Neuron (in vitro differentiated cells): ENCODE results near the gene SUGP1.

ENCODE experiments used
- H2AFZ ChIP-seq: one replicate; pipeline ENCODE4 v1.6.1; 2013; ENCODE audit warnings: low read depth, mild to moderate bottlenecking, inconsistent platforms, low read length, moderate library complexity
- H3K27me3 ChIP-seq: one replicate; pipeline ENCODE4 v1.6.1; 2013; ENCODE audit warnings: low read length; ENCODE audit not compliant: insufficient read depth
- H3K36me3 ChIP-seq: one replicate; pipeline ENCODE4 v1.6.1; 2013; ENCODE audit warnings: low read length; ENCODE audit not compliant: insufficient read depth
- H3K4me1 ChIP-seq: one replicate; pipeline ENCODE4 v1.6.1; 2013; ENCODE audit warnings: low read length; ENCODE audit not compliant: insufficient read depth
- H3K4me3 ChIP-seq: 2 replicates; pipeline ENCODE4 v1.5.1; 2013; ENCODE audit warnings: mild to moderate bottlenecking, low read length, moderate library complexity
- H3K9me3 ChIP-seq: one replicate; pipeline ENCODE4 v1.6.1; 2013; ENCODE audit warnings: low read length

SUGP1 gene

DNA sequence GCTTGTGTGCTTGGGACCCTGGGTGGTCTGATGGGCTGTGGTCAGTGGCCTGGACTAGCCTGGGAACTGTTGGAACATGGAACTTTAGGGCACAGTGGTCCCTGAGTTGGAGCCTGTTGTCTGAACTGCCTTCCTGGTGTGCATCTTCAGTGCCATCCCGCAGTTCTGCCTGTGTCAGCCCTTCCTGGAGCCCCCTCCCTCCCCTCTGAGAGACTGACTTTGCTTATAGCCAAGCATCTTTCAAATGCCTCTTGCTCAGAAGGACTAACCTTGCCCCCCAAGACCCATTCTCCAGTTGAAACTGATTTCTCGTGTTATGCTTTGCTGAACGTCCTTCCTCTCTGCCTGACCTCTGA, 14.7 kb upstream of the SUGP1 start:
- Histone ChIP-seq H3K27me3 (no peaks in the 10 kb centered on the region), H3K9me3 (no peaks in the 10 kb centered on the region), H3K4me3 (no peak overlapping the region), H3K36me3 (peaks cover 76% of the 10 kb centered on the region), H2AFZ (no peak overlapping the region), H3K4me1 (no peaks in the 10 kb centered on the region)

DNA sequence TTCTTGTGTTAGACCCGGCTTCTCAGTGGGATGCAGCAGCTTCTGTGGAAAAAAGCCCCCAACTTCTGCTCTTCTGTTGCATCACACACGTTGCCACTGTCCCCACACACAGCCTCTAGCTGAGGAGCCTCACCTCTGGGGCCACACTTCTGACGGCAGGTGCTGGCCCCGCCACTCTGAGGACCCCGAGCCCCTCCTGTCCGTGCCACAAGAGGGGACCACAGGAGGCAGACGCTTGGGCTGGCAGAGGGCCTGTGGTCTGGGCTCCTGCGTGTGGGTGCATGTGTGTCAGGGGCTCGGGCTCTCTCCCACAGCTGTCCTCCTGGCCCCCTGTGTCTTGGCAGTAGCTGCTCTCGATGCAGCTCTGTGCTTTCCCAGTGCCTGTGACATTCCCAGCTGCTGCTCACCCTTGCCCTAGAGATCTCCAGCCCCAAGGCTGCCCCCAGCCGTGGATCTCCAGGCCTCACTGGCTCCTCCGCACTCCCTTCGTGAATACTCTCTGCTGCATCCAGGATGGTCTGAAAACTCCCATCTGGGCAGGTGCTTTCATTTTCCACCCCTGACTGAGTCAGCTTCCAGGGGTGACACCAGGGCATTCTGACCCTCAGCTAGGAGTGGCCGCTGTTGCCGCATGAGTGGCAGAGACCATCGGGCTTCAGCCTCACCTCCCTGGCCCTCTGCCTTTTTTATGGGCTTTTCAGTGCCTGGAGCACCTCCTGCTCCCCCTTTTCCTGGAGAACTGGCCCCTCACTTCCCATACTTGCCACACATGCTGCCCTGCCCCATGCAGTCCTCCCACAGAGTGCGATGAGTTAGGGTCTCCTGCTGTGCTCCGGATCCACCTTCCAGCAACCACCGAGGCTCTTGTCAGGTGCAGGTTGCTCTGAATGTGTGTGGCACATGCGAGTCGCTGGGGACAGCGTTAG, 14.0 kb upstream of the SUGP1 start:
- Histone ChIP-seq H3K4me1 (no peaks in the 10 kb centered on the region), H3K36me3 (peaks cover 79% of the 10 kb centered on the region), H3K9me3 (no peaks in the 10 kb centered on the region), H3K27me3 (no peaks in the 10 kb centered on the region), H3K4me3 (no peak overlapping the region), H2AFZ (no peak overlapping the region)

DNA sequence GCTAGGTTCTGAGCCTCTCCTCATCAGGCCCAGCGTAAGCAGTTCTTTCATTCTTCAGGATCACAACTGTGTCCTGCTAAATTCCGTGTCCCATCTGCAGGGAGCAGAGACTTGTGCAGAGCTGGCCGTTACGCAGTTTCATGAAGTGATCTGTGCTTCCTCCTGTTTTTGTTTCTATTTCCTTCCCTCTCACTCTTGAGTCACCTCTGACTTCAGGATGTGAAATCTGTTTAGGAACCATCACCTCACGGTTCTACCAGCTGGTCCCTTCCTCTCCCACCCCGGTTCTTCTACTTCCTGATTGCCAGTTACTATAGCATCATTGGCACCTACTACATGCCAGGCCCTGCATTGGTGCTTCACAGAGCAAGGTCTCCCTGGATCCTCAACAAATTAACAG, 8.8 kb upstream of the SUGP1 start:
- Histone ChIP-seq H3K4me1 (no peaks in the 10 kb centered on the region), H3K4me3 (no peak overlapping the region), H3K36me3 (peaks cover 72% of the 10 kb centered on the region), H2AFZ (no peak overlapping the region), H3K9me3 (no peaks in the 10 kb centered on the region), H3K27me3 (no peaks in the 10 kb centered on the region)

DNA sequence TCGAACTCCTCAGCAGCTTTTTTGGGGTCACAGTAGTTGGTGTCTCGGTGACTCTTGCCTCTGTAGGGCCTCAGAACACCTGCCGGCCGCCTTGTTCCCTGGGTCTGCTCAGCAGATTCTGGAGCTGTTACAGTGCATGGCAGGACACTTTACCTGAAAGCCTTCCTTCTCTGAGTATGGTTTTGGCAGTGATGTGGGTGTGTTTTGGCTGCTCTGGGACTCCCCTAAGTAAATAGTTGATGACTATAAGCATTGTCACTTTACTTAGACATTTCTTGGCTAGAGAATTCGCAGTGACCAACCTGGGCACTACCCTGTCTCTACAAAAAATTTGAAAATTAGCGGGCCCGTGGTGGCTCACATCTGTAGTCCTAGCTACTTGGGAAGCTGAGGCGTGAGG, 7.4 kb upstream of the SUGP1 start:
- Histone ChIP-seq H3K4me1 (no peaks in the 10 kb centered on the region), H3K4me3 (no peak overlapping the region), H3K36me3 (peaks cover 69% of the 10 kb centered on the region), H3K27me3 (no peaks in the 10 kb centered on the region), H3K9me3 (no peaks in the 10 kb centered on the region), H2AFZ (no peak overlapping the region)

DNA sequence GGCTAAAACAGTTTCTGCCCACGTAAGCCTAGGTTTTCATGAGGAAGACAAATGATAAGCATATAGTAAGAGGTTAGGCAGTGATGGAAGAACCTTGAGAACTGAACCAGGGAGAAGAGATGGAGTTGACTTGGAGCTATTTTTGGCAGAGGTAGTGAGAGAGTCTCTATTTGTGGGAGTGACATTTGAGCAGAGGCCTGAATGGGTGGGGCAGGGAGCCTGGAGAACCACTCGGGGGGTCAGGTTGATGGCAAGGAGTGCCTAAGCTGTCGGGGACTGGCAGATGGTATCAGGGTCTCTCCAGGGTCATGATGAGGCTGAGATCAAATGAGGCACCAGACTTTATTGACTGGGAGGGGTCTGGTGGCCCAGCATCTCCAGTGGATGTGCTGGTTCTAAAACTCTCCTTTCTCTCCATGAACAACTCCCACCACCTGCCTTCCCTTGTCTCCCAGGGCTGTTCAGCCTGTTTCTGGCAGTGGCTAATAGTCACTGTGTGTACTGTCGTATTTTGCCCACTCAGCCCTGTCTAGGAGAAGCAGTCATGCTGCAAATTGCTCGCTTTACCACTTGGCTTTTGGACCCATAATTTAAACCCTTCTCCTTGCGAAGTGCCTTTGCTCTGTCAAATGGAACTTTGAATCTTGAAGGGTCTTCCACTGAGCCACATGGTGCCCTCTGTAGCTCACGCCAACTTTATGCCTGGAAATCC, 3.9 kb upstream of the SUGP1 start:
- no peak overlapping the region for H2AFZ ChIP-seq
- H3K4me3 ChIP-seq = no peak overlapping the region
- H3K9me3 ChIP-seq = no peaks in the 10 kb centered on the region
- no peaks in the 10 kb centered on the region for H3K27me3 ChIP-seq
- H3K36me3 ChIP-seq = peaks cover 48% of the 10 kb centered on the region
- H3K4me1 ChIP-seq = peaks cover 11% of the 10 kb centered on the region

DNA sequence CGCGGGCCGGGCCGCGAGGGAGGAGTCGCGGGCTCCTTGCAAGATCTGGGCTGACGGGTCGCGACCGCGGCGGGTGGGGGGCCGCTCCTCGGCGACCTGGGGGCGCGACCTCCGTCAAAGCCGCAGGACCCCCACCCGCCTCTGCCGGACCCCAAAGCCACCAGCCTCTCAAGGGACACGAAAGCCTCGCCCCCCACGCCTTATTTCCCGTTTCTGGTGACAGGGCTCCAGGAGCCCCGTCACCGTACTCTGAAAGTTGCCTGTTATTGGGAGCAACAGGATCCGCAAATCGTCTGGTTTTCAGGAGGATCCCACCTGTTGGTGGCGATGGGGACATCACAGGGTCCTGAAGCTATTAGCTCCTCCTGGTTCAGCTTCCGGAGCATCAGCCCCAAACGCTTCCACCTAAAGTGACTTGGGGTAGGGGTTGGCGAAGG, 850 bp upstream of the SUGP1 start:
- Histone ChIP-seq H3K27me3 (no peaks in the 10 kb centered on the region), H3K36me3 (peaks cover 37% of the 10 kb centered on the region), H2AFZ (peak overlapping the region; percentile 59), H3K4me3 (peak overlapping the region; percentile 66), H3K4me1 (peaks cover 14% of the 10 kb centered on the region), H3K9me3 (no peaks in the 10 kb centered on the region)

DNA sequence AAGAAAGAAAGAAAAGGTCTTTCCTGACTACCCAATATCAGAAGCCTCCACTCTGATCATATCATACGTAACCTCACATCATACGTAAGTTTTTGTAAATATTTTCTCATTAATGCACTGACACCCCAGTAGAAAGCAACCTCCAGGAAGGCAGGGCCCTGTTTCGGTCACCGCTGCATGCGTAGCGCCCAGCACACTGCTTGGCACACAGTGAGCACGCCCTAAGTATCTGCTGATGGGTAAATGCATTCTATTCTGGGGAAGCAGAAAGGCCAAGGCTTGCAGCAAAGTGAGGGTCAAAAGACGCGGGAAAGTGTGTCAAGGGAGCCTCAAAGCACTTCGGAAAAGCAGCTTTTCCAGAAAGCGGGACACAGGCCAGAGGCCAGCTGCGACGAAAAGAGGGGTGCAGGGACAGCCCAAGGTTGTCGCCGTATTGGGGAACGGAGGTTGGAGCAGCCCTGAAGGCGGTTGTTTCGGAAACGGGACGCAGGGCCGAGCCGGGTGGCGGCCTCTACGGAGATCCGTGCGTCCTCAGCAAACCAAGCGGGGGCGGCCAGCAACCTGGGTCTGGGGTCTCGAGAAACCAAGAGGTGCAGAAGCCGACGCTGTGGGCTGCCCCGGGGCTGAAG, 463 bp downstream of the SUGP1 start:
- peak overlapping the region; percentile 66 for H3K4me3 ChIP-seq
- peak overlapping the region; percentile 59 for H2AFZ ChIP-seq
- no peaks in the 10 kb centered on the region for H3K27me3 ChIP-seq
- peaks cover 14% of the 10 kb centered on the region for H3K4me1 ChIP-seq
- no peaks in the 10 kb centered on the region for H3K9me3 ChIP-seq
- peaks cover 37% of the 10 kb centered on the region for H3K36me3 ChIP-seq

DNA sequence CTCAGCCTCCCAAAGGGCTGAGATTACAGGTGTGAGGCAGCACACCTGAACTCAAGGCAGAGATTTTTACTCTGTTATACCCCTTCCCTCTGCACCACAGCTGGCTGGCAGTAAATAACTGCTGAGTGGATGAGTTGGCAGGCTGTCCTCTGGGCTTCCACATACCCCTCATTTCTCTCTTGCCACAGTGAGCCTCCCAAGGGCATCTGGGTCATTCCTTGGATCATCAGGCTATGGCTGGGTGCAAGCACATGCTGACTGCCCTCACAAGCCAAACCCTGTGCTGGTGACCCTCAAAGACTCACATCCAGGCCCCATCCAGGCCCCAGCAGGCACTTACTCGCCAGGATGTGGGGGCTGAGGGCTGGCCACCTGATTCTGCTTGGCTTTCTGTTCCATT, 4.2 kb downstream of the SUGP1 start:
- Histone ChIP-seq H3K9me3 (no peaks in the 10 kb centered on the region), H2AFZ (no peak overlapping the region), H3K36me3 (peaks cover 40% of the 10 kb centered on the region), H3K4me1 (peaks cover 6% of the 10 kb centered on the region), H3K27me3 (no peaks in the 10 kb centered on the region), H3K4me3 (no peak overlapping the region)

DNA sequence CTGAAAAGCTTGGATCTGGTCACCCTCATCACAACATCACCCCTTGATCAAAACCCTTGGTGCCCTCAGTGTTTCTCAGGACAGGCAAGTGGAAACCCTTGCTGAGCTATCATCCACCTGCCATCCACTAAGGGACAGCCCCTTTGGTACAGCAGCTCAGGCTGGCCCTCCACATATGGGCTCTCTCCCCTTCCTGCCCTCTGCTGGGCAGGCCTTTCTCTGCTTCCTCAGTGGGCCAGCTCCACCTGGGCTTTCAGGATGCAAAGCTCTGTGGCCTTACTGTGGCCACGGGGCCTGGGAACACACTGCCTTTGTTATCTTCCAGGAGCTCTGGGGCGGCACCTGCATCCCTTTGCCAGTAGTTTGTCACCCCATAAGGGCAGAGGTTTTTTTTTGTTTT, 4.9 kb downstream of the SUGP1 start:
- Histone ChIP-seq H3K27me3 (no peaks in the 10 kb centered on the region), H2AFZ (no peak overlapping the region), H3K9me3 (no peaks in the 10 kb centered on the region), H3K4me3 (no peak overlapping the region), H3K36me3 (peaks cover 46% of the 10 kb centered on the region), H3K4me1 (peaks cover 6% of the 10 kb centered on the region)

DNA sequence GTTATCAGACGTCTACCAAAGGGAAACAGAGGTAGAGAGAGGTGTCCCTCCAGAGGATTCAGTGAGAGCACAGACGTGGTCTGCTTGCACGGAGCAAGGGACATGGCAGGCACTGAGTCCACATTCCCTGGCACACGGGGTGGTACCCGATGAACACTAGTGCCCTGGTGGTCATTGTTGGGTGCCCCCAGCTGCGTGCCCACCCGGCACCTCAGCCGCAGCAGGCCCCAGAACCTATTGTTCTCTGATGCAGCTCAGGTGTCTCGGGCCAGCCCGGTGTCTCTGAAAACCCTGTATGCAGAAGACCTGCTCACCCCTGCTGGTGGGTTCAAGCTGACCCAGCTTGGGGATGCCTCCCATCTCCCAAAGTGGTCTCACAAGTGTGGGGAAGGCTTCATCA, 11.9 kb downstream of the SUGP1 start:
- H3K4me3 ChIP-seq = no peak overlapping the region
- no peaks in the 10 kb centered on the region for H3K27me3 ChIP-seq
- H3K36me3 ChIP-seq = peaks cover 79% of the 10 kb centered on the region
- no peak overlapping the region for H2AFZ ChIP-seq
- no peaks in the 10 kb centered on the region for H3K4me1 ChIP-seq
- no peaks in the 10 kb centered on the region for H3K9me3 ChIP-seq

DNA sequence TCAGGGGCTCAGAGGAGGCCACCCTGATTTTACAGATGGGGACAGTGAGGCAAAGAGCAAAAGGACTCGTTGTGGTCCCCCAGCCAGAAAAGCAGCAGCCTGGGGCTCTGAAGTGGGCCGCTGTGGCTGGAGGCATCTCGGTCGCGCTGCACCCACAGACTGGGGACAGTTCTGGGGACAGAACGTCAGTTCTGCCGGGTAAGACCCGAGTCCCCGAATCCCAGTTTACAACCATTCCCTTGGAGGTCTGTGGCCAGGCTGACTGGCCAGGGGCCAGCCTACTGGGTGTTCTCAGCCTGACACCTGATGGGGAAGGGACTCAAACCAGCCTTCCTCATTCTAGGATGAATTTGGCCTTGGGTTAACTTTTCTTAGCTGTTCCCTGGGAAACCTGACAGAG, 14.1 kb downstream of the SUGP1 start:
- Histone ChIP-seq H2AFZ (no peak overlapping the region), H3K4me1 (no peaks in the 10 kb centered on the region), H3K27me3 (no peaks in the 10 kb centered on the region)

DNA sequence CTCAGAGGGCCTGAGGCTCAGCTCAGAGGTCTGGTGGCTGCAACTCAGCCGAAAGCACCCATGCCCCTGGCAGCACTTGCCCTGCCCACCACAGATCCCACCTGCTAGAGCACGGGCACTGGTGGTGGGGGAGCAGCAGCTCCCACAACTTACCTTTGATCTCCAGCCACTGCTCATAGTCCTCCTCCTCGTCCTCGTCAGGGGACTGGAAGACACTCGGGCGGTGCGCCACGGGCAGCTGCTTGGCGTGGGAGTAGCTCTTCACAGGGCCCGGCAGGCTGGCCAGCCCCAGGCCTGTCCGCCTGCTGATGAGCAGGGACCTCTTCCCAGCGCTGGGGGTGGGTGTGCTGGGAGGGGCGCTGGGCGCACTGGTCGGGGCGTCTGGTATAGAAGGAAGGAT, 14.6 kb downstream of the SUGP1 start:
- H3K36me3 ChIP-seq = peaks cover 89% of the 10 kb centered on the region
- H3K4me3 ChIP-seq = no peak overlapping the region
- H2AFZ ChIP-seq = no peak overlapping the region
- no peaks in the 10 kb centered on the region for H3K9me3 ChIP-seq
- no peaks in the 10 kb centered on the region for H3K27me3 ChIP-seq
- no peaks in the 10 kb centered on the region for H3K4me1 ChIP-seq

More for the DNA sequence above, 14.1 kb downstream of the SUGP1 start:
- no peaks in the 10 kb centered on the region for H3K9me3 ChIP-seq
- peaks cover 88% of the 10 kb centered on the region for H3K36me3 ChIP-seq
- no peak overlapping the region for H3K4me3 ChIP-seq

DNA sequence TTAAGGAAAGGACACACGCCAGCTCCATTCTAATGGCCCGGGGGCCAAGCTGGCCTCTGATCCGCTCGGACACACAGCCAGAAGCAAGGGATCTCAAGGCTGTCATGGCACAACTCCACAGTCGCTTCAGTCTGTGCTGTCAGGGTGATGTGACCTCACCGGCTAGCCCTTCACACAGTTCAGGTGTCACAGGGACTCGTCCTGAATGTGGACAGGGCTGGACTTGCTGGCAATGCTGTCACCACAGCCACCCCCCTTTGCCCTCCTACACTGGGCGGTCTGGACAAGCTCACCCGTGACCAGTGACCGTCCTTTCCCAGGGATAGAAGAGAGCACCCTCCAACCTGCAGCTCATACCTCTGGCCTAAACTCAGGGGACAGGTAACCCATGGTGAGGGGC, 15.2 kb downstream of the SUGP1 start:
- H3K9me3 ChIP-seq = no peaks in the 10 kb centered on the region
- no peak overlapping the region for H3K4me3 ChIP-seq
- H2AFZ ChIP-seq = no peak overlapping the region
- H3K27me3 ChIP-seq = no peaks in the 10 kb centered on the region
- no peaks in the 10 kb centered on the region for H3K4me1 ChIP-seq
- peaks cover 87% of the 10 kb centered on the region for H3K36me3 ChIP-seq
